Measurements from ENCODE around the gene DUSP16.
"Not testable (repeated sequence)": the region's sequence is repeated elsewhere in the genome, so short reads cannot be mapped to it uniquely, and the experiment has no call there.

The DUSP16 gene

DNA sequence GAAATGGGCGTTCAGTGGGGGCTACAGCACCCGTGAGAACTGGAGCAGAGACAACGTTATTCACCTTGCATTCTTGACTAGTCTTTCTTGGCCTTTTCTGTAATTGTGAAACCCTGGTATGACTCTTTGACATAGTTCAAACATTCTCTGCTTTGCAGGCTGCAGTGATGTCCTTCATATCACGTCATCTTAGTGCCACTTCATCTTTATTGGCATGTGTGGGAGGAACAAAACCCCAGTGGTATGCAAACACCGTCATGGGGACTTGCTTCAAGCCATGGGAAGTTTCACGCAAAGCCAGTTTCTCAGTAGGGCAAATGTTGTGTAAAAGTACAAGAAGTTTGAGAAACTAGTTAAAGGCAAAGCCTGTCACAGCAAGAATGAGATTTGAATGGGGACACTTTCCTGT is 20.2 kb upstream of the DUSP16 start:
- DNase-seq: no peak

DNA sequence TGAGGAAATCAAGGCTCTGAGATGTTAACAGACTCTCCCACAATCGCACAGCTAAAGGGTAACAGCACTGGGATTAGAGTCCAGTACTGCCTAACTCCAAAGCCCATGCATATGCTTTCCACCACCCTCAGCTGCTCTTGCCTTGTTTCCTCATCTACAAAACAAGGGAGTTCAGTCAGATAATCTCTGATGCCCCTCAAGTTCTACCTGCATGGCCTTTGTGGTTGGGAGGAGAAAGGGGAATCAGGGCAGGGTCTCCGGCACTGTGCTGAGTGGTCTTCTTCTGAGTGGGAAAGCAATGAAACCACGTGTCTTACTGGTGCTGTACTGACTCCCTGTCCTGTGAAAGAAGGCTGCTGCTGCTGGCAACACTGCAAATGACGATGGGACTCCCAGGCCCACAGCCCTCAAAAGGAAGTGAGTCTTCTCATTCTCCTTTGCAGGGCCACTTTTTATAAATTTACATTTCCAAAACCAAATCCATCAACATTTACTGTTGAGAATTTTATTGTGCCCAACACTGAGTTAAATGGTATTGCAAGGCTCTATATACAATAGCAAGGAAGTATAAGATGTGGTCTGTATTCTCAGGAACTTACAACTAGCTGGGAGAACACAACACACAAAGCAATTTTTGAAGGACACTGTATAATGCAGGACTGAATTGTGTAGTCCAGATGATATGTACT is 19.7 kb upstream of the DUSP16 start:
- DNase-seq: no peak

DNA sequence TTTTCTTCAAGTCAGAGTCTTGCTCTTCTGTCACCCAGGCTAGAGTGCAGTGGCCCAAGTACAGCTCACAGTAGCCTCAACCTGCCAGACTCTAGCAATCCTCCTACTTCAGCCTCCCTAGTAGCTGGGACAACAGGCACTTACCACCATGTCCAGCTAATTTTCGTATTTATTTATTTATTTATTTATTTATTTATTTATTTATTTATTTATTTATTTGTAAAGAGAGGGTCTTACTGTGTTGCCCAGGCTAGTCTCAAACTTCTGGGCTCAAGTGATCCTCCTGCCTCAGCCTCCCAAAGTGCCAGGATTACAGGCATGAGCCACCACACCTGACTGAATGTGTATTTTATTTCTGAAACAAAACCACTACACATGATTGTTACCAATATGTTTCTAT is 18.1 kb upstream of the DUSP16 start:
- not testable (repeated sequence) for DNase-seq

- no peak for DNase-seq
These were observed 15.1 kb upstream of the DUSP16 start for GRCh38 chr12:12577786-12578185.

GRCh38 chr12:12572659-12573058 is 10.0 kb upstream of the DUSP16 start:
- no peak for DNase-seq

DNA sequence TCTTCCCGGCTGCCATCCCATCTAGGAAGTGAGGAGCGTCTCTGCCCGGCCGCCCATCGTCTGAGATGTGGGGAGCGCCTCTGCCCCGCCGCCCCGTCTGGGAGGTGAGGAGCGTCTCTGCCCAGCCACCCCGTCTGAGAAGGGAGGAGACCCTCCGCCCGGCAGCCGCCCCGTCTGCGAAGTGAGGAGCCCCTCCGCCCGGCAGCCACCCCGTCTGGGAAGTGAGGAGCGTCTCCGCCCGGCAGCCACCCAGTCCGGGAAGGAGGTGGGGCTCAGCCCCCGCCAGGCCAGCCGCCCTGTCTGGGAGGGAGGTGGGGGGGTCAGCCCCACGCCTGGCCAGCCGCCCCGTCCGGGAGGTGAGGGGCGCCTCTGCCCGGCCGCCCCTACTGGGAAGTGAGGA is 3.3 kb upstream of the DUSP16 start:
- DNase-seq: not testable (repeated sequence)

DNA sequence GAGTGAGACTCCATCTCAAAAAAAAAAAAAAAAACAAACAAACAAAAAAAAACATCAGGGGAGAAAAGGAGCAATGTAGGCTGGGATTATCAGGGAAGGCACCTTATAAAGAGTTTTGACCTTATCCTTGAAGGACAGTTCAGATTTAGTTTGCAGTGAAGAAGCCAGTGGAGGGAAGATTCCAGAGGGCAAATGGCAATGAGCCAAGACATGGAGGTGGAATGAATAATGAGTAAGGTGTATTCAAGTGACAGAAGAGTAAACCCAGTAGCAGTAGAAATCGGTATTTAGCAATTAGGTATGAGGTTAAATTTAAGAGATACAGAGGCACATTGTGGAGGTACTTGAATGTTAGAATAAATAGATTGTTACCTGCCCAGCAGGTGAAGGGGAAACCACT is 2.2 kb upstream of the DUSP16 start:
- DNase-seq: no peak

- DNase-seq: no peak
These were observed 746 bp upstream of the DUSP16 start for GRCh38 chr12:12563290-12563928.

DNA sequence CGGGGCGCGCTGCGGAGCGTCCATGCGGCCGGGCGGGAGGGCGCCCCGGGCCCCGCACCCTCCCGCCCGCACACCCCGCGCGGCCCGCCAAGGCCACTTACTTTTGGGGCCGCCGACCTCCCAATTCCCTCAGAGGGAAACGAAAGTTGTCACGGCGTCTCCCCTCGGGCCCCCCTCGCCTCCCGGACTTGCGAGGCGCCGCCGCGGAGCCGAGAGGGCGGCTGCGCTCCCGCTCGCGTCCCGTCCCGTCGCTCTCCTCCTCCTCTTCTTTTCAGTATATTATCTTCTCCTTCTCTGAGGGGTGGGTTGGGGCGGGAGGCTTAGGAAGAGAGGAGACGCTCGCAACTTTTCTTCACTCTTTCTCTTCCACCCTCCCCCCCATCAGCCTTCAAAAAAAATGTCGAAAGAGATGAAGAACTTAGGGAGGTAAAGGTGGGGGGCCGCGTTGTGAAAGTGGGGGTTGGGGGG is 613 bp downstream of the DUSP16 start:
- DNase-seq: peak in 1 of 4 experiments; percentile 29

DNA sequence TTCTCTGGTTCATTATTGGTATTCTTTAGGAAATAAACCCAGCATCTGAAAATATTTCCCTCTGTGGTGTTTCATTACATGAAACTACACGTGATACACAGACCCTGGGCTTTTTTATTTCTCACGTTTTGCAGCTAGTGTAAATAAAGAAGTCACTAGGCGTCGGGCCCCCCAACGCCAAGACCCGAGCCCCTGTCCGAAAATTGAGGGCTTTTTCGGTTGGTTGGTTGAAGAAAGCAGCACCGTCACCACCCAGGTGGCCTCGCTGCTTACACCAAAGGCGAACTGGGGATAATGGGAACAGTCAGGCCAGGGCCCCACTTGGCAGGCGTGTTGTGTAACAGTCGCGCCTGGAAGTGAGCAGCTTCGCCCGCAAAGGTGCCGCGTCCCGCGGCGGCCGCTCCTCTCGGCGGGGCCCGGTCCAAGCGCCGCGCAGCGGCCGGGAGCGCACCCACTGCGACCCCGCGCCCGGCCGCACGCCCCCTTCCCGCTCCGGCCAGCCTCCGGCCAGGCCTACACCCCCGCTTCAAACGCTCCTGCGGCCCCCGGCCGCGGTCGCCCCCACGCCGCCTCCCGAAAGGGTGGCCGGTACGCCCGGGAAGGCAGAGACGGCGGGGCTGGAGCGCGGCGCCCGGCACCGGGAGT is 1.2 kb downstream of the DUSP16 start:
- peak in 3 of 4 experiments; percentile 8 to 29 (median 22) for DNase-seq

- peak in 2 of 4 experiments; percentile 26 to 32 for DNase-seq
These were observed 1.9 kb downstream of the DUSP16 start for GRCh38 chr12:12560587-12561370.

DNA sequence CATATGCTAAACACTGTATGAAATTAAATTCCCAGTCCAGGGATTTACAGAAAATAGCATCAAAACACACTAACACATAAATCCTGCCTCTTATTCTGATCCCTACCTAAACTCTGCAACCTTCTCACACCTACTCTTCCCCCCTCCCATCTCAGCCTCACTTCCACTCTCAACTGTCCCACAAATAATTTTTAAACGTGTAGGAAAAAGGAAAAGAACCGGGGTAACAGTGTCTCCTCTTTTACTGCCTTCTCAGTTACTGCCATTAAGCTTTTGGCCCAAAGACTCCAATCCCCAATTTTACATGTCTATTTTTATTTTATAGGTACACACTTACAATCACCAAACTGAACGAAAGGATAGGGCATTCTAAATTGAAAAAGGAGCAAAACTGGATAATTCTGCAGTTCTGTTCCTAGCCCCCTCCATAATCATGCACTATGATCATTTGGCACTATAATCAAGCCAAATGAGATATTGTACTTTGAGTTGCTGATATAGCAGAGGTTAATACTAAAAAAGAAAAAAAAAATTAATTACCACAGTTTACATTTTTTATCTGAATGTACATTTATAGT is 2.9 kb downstream of the DUSP16 start:
- DNase-seq: no peak

DNA sequence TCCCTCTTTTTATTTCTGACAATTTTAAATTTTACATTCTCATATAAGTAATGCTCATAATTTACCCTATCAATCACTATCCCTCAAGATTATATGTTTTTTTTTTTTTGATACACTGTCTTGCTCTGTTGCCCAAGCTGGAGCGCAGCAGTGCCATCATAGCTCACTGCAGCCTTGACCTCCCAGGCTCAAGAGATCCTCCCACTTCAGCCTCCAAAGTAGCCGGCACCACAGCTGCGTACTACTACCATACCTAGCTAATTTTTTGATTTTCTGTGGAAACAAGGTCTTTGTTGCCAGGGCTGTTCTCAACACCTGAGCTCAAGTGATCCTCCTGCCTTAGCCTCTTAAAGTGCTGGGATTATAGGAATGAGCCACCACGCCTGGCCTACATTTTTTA is 4.4 kb downstream of the DUSP16 start:
- no peak for DNase-seq

DNA sequence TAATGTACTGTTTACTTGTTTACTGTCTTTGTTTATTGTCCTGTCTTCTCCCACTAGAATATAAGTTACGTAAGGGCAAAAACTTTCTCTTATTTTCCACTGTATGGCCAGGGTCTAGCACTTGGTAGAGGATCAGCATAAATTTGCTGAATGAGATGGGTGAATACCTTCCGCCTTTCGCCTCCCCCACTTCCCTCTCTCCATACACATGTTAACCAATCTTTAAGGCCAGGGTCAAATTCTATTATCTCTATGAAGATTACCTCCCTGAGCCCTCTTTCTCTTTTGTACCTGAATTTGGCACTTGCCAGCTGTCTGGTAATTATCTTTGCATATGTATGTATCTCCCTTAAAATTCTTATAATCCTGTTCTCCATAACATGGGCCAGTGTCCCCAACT is 4.9 kb downstream of the DUSP16 start:
- DNase-seq: no peak

- no peak for DNase-seq
These were observed 7.0 kb downstream of the DUSP16 start for GRCh38 chr12:12555656-12556055.

GRCh38 chr12:12553208-12553785 is 9.4 kb downstream of the DUSP16 start:
- DNase-seq: no peak

DNA sequence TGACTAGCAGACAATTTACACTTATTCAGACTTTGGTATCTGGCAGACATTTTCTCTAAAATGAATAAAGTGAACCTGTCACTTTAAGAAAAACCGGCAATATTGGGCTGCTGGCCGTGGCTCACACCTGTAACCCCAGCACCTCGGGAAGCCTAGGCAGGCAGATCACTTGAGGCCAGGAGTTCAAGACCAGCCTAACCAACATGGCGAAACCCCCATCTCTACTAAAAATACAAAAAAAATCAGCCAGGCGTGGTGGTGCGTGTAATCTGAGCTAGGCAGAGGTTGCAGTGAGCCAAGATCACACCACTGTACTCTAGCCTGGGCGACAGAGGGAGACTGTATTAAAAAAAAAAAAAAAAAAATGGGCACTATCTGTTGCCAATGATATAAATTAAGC is 11.5 kb downstream of the DUSP16 start:
- DNase-seq: no peak

DNA sequence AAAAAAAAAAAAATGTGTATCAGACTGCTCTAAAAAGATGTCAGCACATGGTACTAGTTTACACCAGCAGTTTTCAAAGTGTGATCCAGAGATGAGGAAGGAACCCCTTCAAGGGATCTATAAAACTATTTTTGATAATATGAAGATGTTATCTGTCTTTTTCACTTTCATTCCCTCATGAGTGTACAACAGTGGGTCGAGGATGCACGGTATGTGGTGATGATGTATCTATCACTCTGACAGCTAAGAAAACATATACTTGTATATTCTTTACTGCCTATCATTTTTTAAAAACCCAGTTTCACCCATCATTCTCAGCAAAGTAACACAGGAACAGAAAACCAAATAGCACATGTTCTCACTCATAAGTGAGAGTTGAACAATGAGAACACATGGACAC is 12.4 kb downstream of the DUSP16 start:
- no peak for DNase-seq

GRCh38 chr12:12549426-12549825 is 13.2 kb downstream of the DUSP16 start:
- DNase-seq: no peak

GRCh38 chr12:12548713-12549112 is 13.9 kb downstream of the DUSP16 start:
- no peak for DNase-seq

- no peak for DNase-seq
These were observed 16.3 kb downstream of the DUSP16 start for GRCh38 chr12:12546314-12546772.

GRCh38 chr12:12543959-12544358 is 18.7 kb downstream of the DUSP16 start:
- no peak for DNase-seq
